Left ventricle myocardium inferior (tissue), 1 donor: ENCODE measurements around the gene GREB1. TPM values are rescaled to one million over a fixed set of nuclear protein-coding genes. Genes with fewer than 3 reads are reported as not detected.

ENCODE experiments used
- DNase-seq: peaks from one replicate; pipeline ENCODE4 v3.0.0-alpha.2; 2020
- H3K27ac ChIP-seq: fragments of 200-600 bp; replicated peaks from 2 replicates; pipeline ENCODE4 v1.8.0; 2021
- H3K27me3 ChIP-seq: fragments of 200-600 bp; 2 replicates; pipeline ENCODE4 v1.8.0; 2021; ENCODE audit warnings: low read depth
- H3K36me3 ChIP-seq: fragments of 200-600 bp; 2 replicates; pipeline ENCODE4 v1.8.0; 2021
- H3K4me1 ChIP-seq: fragments of 200-600 bp; 2 replicates; pipeline ENCODE4 v1.8.0; 2021
- H3K4me3 ChIP-seq: fragments of 200-600 bp; 2 replicates; pipeline ENCODE4 v1.8.0; 2021; ENCODE audit warnings: mild to moderate bottlenecking, moderate library complexity
- H3K9me3 ChIP-seq: fragments of 200-600 bp; replicated peaks from 2 replicates; pipeline ENCODE4 v1.8.0; 2021
- CTCF ChIP-seq: fragments of 200-600 bp; IDR thresholded peaks from 2 replicates; pipeline ENCODE4 v1.8.0; 2021; ENCODE audit warnings: antibody characterized with exemption, mild to moderate bottlenecking, borderline replicate concordance
- intact Hi-C: fragments of 100-400 bp; cut with micrococcal nuclease; formaldehyde crosslinking; loops from one replicate; pipeline ENCODE4 v1.11.0; 2022
- total RNA-seq: library from RNA; stranded (reverse); fragmentation: NEBNext Ultra II Directional; extraction: Animal tissue kit (Norgen Biotek cat#: 25700); gene quantifications from one replicate; pipeline ENCODE4 v1.2.1, GENCODE V29; 2021
- donor health status: DM: no; HTN: yes; CAD: no; lungs with severe emphysema.

The GREB1 gene
- total RNA-seq, 1 donor from 2014 or later = 7.8 TPM

- peak; percentile 89 for DNase-seq
- Histone ChIP-seq H3K27me3 (peaks cover 8% of the 10 kb centered on the region), H3K36me3 (no peaks in the 10 kb centered on the region), H3K9me3 (peaks cover 10% of the 10 kb centered on the region), H3K4me1 (peaks cover 41% of the 10 kb centered on the region), H3K4me3 (peak overlapping the region; percentile 25), H3K27ac (peak overlapping the region; percentile 88)
- no peak for TF ChIP-seq CTCF
- intact Hi-C loops = no loop called here
These were observed 35.3 kb upstream of the GREB1 start for GRCh38 chr2:11498543-11499034.

DNA sequence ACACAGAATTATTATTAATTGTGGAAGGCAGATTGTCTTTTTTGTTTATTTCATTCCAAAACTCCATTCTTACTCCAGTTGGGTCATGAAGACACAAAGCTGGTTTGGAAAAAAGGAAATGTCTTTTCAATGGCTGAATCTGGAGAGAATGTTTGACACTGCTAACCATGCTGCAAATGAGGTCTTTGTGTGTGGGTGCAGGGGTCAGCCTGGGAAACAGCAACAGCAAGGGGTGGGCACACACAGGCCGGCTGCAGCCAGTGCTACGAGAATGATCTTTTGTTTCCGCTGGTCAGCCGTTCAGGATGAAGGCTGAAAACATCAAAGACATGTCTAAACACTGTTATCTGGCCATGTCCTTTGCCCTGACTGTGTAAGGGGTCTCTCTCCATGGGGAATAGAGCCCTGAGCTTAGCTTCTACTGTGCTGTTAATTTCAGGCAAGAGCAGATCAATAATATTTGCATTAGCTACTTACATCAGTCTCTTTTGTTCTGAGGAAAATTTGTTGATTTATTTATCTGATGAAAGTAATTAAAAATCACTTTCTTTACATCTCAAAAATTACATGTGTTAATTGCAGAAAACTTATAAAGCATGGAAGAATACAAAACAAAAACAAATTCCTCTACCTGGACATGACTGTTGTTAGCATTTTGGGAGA lies 34.6 kb upstream of the GREB1 start:
- H3K36me3 ChIP-seq = no peaks in the 10 kb centered on the region
- H3K27me3 ChIP-seq = peaks cover 8% of the 10 kb centered on the region
- no peak for DNase-seq
- H3K4me1 ChIP-seq = peaks cover 41% of the 10 kb centered on the region
- peaks cover 10% of the 10 kb centered on the region for H3K9me3 ChIP-seq
- no peak for TF ChIP-seq CTCF
- intact Hi-C loops = no loop called here
- H3K27ac ChIP-seq = peak overlapping the region; percentile 88
- no peak overlapping the region for H3K4me3 ChIP-seq

- no peak for DNase-seq
- intact Hi-C loops = no loop called here
- H3K4me1 ChIP-seq = peaks cover 43% of the 10 kb centered on the region
- H3K4me3 ChIP-seq = no peak overlapping the region
- H3K27me3 ChIP-seq = peaks cover 4% of the 10 kb centered on the region
- H3K9me3 ChIP-seq = peaks cover 10% of the 10 kb centered on the region
- no peaks in the 10 kb centered on the region for H3K36me3 ChIP-seq
- H3K27ac ChIP-seq = peak overlapping the region; percentile 2
- no peak for TF ChIP-seq CTCF
These were observed 33.0 kb upstream of the GREB1 start for GRCh38 chr2:11500702-11501303.

GRCh38 chr2:11502740-11503292 lies 31.0 kb upstream of the GREB1 start:
- Histone ChIP-seq H3K27ac (no peak overlapping the region), H3K9me3 (peaks cover 10% of the 10 kb centered on the region), H3K27me3 (no peaks in the 10 kb centered on the region), H3K4me1 (peaks cover 43% of the 10 kb centered on the region), H3K4me3 (no peak overlapping the region), H3K36me3 (no peaks in the 10 kb centered on the region)
- no peak for TF ChIP-seq CTCF
- intact Hi-C loops = no loop called here
- DNase-seq = no peak

GRCh38 chr2:11503354-11503927 lies 30.4 kb upstream of the GREB1 start:
- intact Hi-C loops = no loop called here
- Histone ChIP-seq H3K36me3 (no peaks in the 10 kb centered on the region), H3K4me3 (no peak overlapping the region), H3K4me1 (peaks cover 38% of the 10 kb centered on the region), H3K27ac (no peak overlapping the region), H3K27me3 (no peaks in the 10 kb centered on the region), H3K9me3 (peaks cover 10% of the 10 kb centered on the region)
- no peak for DNase-seq
- TF ChIP-seq CTCF = no peak
